Neural cell (in vitro differentiated cells): Measurements from ENCODE around the gene WDR87.

Experiments
- EP300 ChIP-seq: fragments of 450-650 bp; conservative IDR thresholded peaks from 2 replicates; pipeline ENCODE4 v1.6.1; 2014; ENCODE audit warnings: antibody characterized with exemption, mild to moderate bottlenecking, moderate library complexity; ENCODE audit not compliant: poor library complexity, severe bottlenecking
- EZH2 ChIP-seq: fragments of 200-600, 300-800 bp; shearing (Covaris generic), sonication (generic); IDR thresholded peaks from 2 replicates; pipeline ENCODE4 v1.6.1; 2014; ENCODE audit warnings: antibody characterized with exemption, low read length, borderline replicate concordance, mild to moderate bottlenecking; ENCODE audit not compliant: insufficient read depth, poor library complexity, severe bottlenecking
- POLR2AphosphoS5 ChIP-seq: IDR thresholded peaks from 2 replicates; pipeline ENCODE4 v1.6.1; 2012
- RAD21 ChIP-seq: fragments of 450-650 bp; conservative IDR thresholded peaks from 2 replicates; pipeline ENCODE4 v1.6.1; 2014; ENCODE audit warnings: antibody characterized with exemption, mild to moderate bottlenecking, moderate library complexity
- SMC3 ChIP-seq: fragments of 450-650 bp; conservative IDR thresholded peaks from 2 replicates; pipeline ENCODE4 v1.6.1; 2014; ENCODE audit warnings: antibody characterized with exemption, mild to moderate bottlenecking, moderate library complexity; ENCODE audit not compliant: poor library complexity
- TAF1 ChIP-seq: IDR thresholded peaks from 2 replicates; pipeline ENCODE4 v1.6.1; 2012; ENCODE audit warnings: low read depth
- TF ChIP-seq, protein P1 (sequence below): fragments of 450-650 bp; IDR thresholded peaks from 2 replicates; pipeline ENCODE4 v1.5.1; 2014; ENCODE audit warnings: antibody characterized with exemption, mild to moderate bottlenecking, moderate library complexity; ENCODE audit not compliant: poor library complexity, severe bottlenecking
- TF ChIP-seq, protein P2 (sequence below): IDR thresholded peaks from 2 replicates; pipeline ENCODE4 v1.6.1; 2012; ENCODE audit warnings: borderline replicate concordance

DNA sequence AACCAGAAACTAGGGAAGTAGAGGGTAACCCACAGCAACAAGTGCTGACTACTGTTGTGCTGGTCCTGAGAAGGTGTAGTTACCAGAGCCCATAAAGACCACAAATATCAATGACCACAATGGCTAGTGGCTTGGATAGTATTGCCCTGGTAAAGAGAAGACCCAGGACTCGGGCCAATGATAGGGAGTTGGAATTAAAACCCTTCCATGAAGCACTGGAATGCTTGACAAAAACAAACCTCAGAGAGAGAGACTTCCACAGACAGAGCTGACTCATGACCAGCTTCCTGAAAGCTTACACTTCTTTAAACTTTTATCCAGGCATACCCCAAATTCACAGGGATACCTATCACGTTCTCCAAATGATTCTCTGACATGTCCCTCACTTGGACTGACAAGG, 60.5 kb downstream of the WDR87 start:
- TF ChIP-seq, protein P1, sequence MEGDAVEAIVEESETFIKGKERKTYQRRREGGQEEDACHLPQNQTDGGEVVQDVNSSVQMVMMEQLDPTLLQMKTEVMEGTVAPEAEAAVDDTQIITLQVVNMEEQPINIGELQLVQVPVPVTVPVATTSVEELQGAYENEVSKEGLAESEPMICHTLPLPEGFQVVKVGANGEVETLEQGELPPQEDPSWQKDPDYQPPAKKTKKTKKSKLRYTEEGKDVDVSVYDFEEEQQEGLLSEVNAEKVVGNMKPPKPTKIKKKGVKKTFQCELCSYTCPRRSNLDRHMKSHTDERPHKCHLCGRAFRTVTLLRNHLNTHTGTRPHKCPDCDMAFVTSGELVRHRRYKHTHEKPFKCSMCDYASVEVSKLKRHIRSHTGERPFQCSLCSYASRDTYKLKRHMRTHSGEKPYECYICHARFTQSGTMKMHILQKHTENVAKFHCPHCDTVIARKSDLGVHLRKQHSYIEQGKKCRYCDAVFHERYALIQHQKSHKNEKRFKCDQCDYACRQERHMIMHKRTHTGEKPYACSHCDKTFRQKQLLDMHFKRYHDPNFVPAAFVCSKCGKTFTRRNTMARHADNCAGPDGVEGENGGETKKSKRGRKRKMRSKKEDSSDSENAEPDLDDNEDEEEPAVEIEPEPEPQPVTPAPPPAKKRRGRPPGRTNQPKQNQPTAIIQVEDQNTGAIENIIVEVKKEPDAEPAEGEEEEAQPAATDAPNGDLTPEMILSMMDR, result no peak
- TF ChIP-seq SMC3, result no peak
- TF ChIP-seq EZH2, result no peak
- no peak for TF ChIP-seq EP300
- TF ChIP-seq POLR2AphosphoS5, result no peak
- TF ChIP-seq RAD21, result no peak
- TF ChIP-seq TAF1, result no peak
- TF ChIP-seq, protein P2, sequence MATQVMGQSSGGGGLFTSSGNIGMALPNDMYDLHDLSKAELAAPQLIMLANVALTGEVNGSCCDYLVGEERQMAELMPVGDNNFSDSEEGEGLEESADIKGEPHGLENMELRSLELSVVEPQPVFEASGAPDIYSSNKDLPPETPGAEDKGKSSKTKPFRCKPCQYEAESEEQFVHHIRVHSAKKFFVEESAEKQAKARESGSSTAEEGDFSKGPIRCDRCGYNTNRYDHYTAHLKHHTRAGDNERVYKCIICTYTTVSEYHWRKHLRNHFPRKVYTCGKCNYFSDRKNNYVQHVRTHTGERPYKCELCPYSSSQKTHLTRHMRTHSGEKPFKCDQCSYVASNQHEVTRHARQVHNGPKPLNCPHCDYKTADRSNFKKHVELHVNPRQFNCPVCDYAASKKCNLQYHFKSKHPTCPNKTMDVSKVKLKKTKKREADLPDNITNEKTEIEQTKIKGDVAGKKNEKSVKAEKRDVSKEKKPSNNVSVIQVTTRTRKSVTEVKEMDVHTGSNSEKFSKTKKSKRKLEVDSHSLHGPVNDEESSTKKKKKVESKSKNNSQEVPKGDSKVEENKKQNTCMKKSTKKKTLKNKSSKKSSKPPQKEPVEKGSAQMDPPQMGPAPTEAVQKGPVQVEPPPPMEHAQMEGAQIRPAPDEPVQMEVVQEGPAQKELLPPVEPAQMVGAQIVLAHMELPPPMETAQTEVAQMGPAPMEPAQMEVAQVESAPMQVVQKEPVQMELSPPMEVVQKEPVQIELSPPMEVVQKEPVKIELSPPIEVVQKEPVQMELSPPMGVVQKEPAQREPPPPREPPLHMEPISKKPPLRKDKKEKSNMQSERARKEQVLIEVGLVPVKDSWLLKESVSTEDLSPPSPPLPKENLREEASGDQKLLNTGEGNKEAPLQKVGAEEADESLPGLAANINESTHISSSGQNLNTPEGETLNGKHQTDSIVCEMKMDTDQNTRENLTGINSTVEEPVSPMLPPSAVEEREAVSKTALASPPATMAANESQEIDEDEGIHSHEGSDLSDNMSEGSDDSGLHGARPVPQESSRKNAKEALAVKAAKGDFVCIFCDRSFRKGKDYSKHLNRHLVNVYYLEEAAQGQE, result no peak
